ENCODE results near the gene PRKCI. TPM values are rescaled to one million over a fixed set of nuclear protein-coding genes. Genes with fewer than 3 reads are reported as not detected.

PRKCI gene
- polyA plus RNA-seq, 1 experiment, result 15.1 TPM

- Histone ChIP-seq H3K4me3 (ENCODE audit: low read depth, low read length) (no peak overlapping the region), H3K27me3 (ENCODE audit: control insufficient read depth, insufficient read depth, low read length) (no peaks in the 10 kb centered on the region), H3K36me3 (ENCODE audit: control insufficient read depth, insufficient read depth, low read length) (no peaks in the 10 kb centered on the region)
- no peak for TF ChIP-seq CTCF (IDR thresholded peaks at IDR 0.05; ENCODE audit: insufficient read depth, low read depth, low read length)
- ChIA-PET POLR2A (interaction anchor here (0.7 kb wide), 1 partner anchor 548 kb away, joined by 3 read pairs; no protein-coding TSS in a partner anchor), CTCF (interaction anchor here (0.7 kb wide), 1 partner anchor 48 kb away, joined by 3 read pairs; no protein-coding TSS in a partner anchor)
- no peak for DNase-seq (ENCODE audit: low read depth)
These were observed 99.3 kb downstream of the PRKCI start for GRCh38 chr3:170321321-170322034.

- no peak for DNase-seq (ENCODE audit: low read depth)
- no peaks in the 10 kb centered on the region for H3K27me3 ChIP-seq (ENCODE audit: control insufficient read depth, insufficient read depth, low read length)
- no peak overlapping the region for H3K4me3 ChIP-seq (ENCODE audit: low read depth, low read length)
- no peaks in the 10 kb centered on the region for H3K36me3 ChIP-seq (ENCODE audit: control insufficient read depth, insufficient read depth, low read length)
- POLR2A ChIA-PET, result interaction anchor here (0.5 kb wide), 1 partner anchor 9 kb away, joined by 11 read pairs; no protein-coding TSS in a partner anchor
- no peak for TF ChIP-seq CTCF (IDR thresholded peaks at IDR 0.05; ENCODE audit: insufficient read depth, low read depth, low read length)
- CTCF ChIA-PET, result no interaction called here
These were observed 100.5 kb downstream of the PRKCI start for GRCh38 chr3:170322566-170323269.

DNA sequence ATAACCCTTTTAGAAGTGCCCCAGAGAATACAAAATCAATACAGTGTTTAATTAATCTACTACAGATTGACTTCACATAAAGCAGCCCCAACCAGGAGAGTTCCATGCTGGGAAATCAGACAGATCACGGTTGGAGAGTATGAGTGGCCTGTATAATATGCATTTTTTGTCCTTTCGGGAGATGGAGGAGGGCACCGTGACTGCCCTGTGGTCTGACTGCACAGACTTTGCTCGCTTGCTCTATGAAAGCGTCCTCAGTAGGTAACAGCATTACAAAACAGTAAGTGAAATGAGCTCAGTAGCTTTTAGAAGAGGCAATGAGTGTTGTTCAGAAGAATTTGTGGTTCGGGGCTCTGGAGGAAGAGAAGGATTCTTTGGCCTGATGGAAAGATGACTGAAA, 101.1 kb downstream of the PRKCI start:
- Histone ChIP-seq H3K4me3 (ENCODE audit: low read depth, low read length) (no peak overlapping the region), H3K36me3 (ENCODE audit: control insufficient read depth, insufficient read depth, low read length) (no peaks in the 10 kb centered on the region), H3K27me3 (ENCODE audit: control insufficient read depth, insufficient read depth, low read length) (no peaks in the 10 kb centered on the region)
- ChIA-PET POLR2A (interaction anchor here (0.5 kb wide), 1 partner anchor 10 kb away, joined by 11 read pairs; no protein-coding TSS in a partner anchor), CTCF (no interaction called here)
- TF ChIP-seq CTCF (IDR thresholded peaks at IDR 0.05; ENCODE audit: insufficient read depth, low read depth, low read length), result no peak
- no peak for DNase-seq (ENCODE audit: low read depth)

DNA sequence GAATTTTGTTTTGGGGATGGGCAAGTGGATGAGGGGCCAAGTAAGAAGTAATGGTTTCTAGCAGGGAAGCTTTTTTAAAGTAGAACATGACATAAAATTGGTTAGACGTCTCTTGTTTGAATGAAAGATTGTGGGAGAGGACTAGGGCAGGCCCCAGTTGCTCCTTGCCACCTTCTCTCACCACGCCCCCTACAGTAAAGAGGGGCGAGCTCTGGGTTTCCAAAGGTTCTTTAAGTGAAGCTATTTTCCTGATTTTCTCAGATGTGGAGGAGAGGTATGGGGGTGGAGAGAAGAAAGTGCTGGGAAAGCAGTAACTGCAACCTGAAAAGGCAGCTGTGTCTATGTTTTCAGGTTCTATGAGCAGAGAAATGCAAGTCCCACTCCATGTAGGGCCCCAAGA, 102.7 kb downstream of the PRKCI start:
- ChIA-PET CTCF (interaction anchor here (0.9 to 1.5 kb wide), 4 partner anchors 10 to 85 kb away, joined by 3 to 5 read pairs (median 4); no protein-coding TSS in a partner anchor), POLR2A (no interaction called here)
- no peaks in the 10 kb centered on the region for H3K27me3 ChIP-seq (ENCODE audit: control insufficient read depth, insufficient read depth, low read length)

More for the DNA sequence above, 102.7 kb downstream of the PRKCI start:
- no peak for DNase-seq (ENCODE audit: low read depth)
- H3K36me3 ChIP-seq (ENCODE audit: control insufficient read depth, insufficient read depth, low read length), result no peaks in the 10 kb centered on the region
- TF ChIP-seq CTCF (IDR thresholded peaks at IDR 0.05; ENCODE audit: insufficient read depth, low read depth, low read length), result no peak
- no peak overlapping the region for H3K4me3 ChIP-seq (ENCODE audit: low read depth, low read length)
